GM12864 (cell line): ENCODE data around the gene LDLRAD4.

ENCODE experiments used
- DNase-seq: peaks from one replicate; pipeline ENCODE4 v3.0.0-alpha.2; 2011; ENCODE audit warnings: low read depth
- H3K4me3 ChIP-seq: 2 replicates; pipeline ENCODE4 v1.5.1; 2011; ENCODE audit warnings: mild to moderate bottlenecking, low read depth, low read length, control low read depth
- CTCF ChIP-seq: IDR thresholded peaks from 2 replicates; pipeline ENCODE4 v1.5.1; 2011; ENCODE audit warnings: low read depth, mild to moderate bottlenecking, moderate library complexity, low read length, control low read depth, inconsistent platforms; ENCODE audit errors: missing control alignments

The LDLRAD4 gene

GRCh38 chr18:13179566-13180113, 38.9 kb upstream of the LDLRAD4 start:
- DNase-seq: no peak
- no peak for TF ChIP-seq CTCF
- H3K4me3 ChIP-seq: no peak overlapping the region

- DNase-seq: no peak
- H3K4me3 ChIP-seq: no peak overlapping the region
These were observed 37.8 kb upstream of the LDLRAD4 start for GRCh38 chr18:13180614-13181375.

GRCh38 chr18:13181765-13182164, 36.8 kb upstream of the LDLRAD4 start:
- TF ChIP-seq CTCF: no peak
- DNase-seq: no peak
- no peak overlapping the region for H3K4me3 ChIP-seq

More at GRCh38 chr18:13180614-13181375, 37.8 kb upstream of the LDLRAD4 start:
- TF ChIP-seq CTCF: no peak

- no peak for DNase-seq
- TF ChIP-seq CTCF: no peak
These were observed 35.2 kb upstream of the LDLRAD4 start for GRCh38 chr18:13183359-13183758.

GRCh38 chr18:13183790-13184189, 34.8 kb upstream of the LDLRAD4 start:
- DNase-seq: no peak
- no peak for TF ChIP-seq CTCF
- no peak overlapping the region for H3K4me3 ChIP-seq

More at GRCh38 chr18:13183359-13183758, 35.2 kb upstream of the LDLRAD4 start:
- no peak overlapping the region for H3K4me3 ChIP-seq

- H3K4me3 ChIP-seq: no peak overlapping the region
- no peak for DNase-seq
- no peak for TF ChIP-seq CTCF
These were observed 34.2 kb upstream of the LDLRAD4 start for GRCh38 chr18:13184396-13184795.
